B cell (primary cell): ENCODE results near the gene OPA1. TPM values are rescaled to one million over a fixed set of nuclear protein-coding genes. Genes with fewer than 3 reads are reported as not detected.

Experiments used
- ATAC-seq: fragments of 200-7000 bp; cut with Tn5 transposase; one replicate; pipeline ENCODE4 v1.10.0; 2021; ENCODE audit warnings: low read depth, mild to moderate bottlenecking, moderate number of reproducible peaks, moderate library complexity
- CTCF ChIA-PET: fragments of 350-600 bp; sonication (Branson Sonifier 250); formaldehyde crosslinking; loops from one replicate; lab custom pipeline; 2021; ENCODE audit warnings: antibody characterized with exemption, inconsistent platforms; lab: Charles Lee
- POLR2A ChIA-PET: fragments of 350-600 bp; sonication (Branson Sonifier 250); formaldehyde crosslinking; loops from one replicate; lab custom pipeline; 2021; ENCODE audit warnings: antibody characterized with exemption; lab: Charles Lee
- DNase-seq: peaks from one replicate; pipeline ENCODE4 v3.0.0; 2013
- H2AFZ ChIP-seq: 2 replicates; pipeline ENCODE4 v1.6.1; 2012; ENCODE audit warnings: mild to moderate bottlenecking, low read depth, low read length; ENCODE audit not compliant: insufficient read depth, poor library complexity, severe bottlenecking
- H3K27ac ChIP-seq, 2 donors: 1 replicate in 1 of 2; 2 replicates in 1 of 2; pipeline ENCODE4 v1.5.1; 2012 to 2013; ENCODE audit warnings: low read length in 2 of 2, mild to moderate bottlenecking in 2 of 2, moderate library complexity in 1 of 2
- H3K27me3 ChIP-seq, 4 experiments: fragments of 200-600 bp in 1 of 4; sonication (generic) in 1 of 4; replicated peaks in 1 of 4; 1 replicate in 2 of 4; 2 replicates in 2 of 4; pipeline versions ENCODE4 v1.6.1 to v1.7.0; 2013 to 2016; ENCODE audit warnings: low read length in 3 of 4, mild to moderate bottlenecking in 2 of 4, mixed read lengths in 1 of 4, moderate library complexity in 1 of 4; ENCODE audit not compliant: insufficient read depth in 4 of 4, control insufficient read depth in 3 of 4; ENCODE audit errors: control extremely low read depth in 1 of 4
- H3K36me3 ChIP-seq, 2 experiments: replicated peaks in 1 of 2; 1 replicate in 1 of 2; 2 replicates in 1 of 2; pipeline versions ENCODE4 v1.6.1 to v1.7.1; 2013; ENCODE audit warnings: low read length in 1 of 2; ENCODE audit not compliant: insufficient read depth in 2 of 2, control insufficient read depth in 1 of 2; ENCODE audit errors: control extremely low read depth in 1 of 2, extremely low read depth in 1 of 2
- H3K4me1 ChIP-seq, 2 donors: fragments of 200-600 bp in 1 of 2; sonication (generic) in 1 of 2; 1 replicate in 1 of 2; 2 replicates in 1 of 2; pipeline versions ENCODE4 v1.5.1 to v1.6.1; 2013 to 2017; ENCODE audit warnings: low read length in 2 of 2; ENCODE audit not compliant: control insufficient read depth in 2 of 2, insufficient read depth in 2 of 2
- H3K4me2 ChIP-seq: replicated peaks from 2 replicates; pipeline ENCODE3; 2012; ENCODE audit warnings: mild to moderate bottlenecking, low read depth, low read length; ENCODE audit not compliant: poor library complexity, severe bottlenecking
- H3K4me3 ChIP-seq, 5 experiments: fragments of 200-600 bp in 1 of 5; sonication (generic) in 1 of 5; 1 replicate in 3 of 5; 2 replicates in 2 of 5; pipeline versions ENCODE4 v1.5.1 to v1.7.0; 2011 to 2016; ENCODE audit warnings: low read length in 4 of 5, mild to moderate bottlenecking in 4 of 5, low read depth in 2 of 5, control low read depth in 1 of 5, moderate library complexity in 1 of 5; ENCODE audit not compliant: insufficient read depth in 1 of 5; ENCODE audit errors: control extremely low read depth in 1 of 5, extremely low read depth in 1 of 5
- H3K79me2 ChIP-seq: fragments of 200-600 bp; sonication (generic); one replicate; pipeline ENCODE4 v1.6.0; 2016; ENCODE audit warnings: low read length; ENCODE audit not compliant: control insufficient read depth, insufficient read depth
- H3K9ac ChIP-seq: fragments of 200-600 bp; sonication (generic); 2 replicates; pipeline ENCODE4 v1.6.1; 2017; ENCODE audit warnings: mild to moderate bottlenecking, low read length, moderate library complexity
- H3K9me3 ChIP-seq, 3 donors: one replicate each; pipeline versions ENCODE4 v1.6.1 to v1.7.1; 2013; ENCODE audit warnings: low read length in 2 of 3; ENCODE audit not compliant: control insufficient read depth in 2 of 3, insufficient read depth in 1 of 3; ENCODE audit errors: control extremely low read depth in 1 of 3
- H4K20me1 ChIP-seq: 2 replicates; pipeline ENCODE4 v1.6.0; 2012; ENCODE audit warnings: mild to moderate bottlenecking, low read length; ENCODE audit not compliant: insufficient read depth, control insufficient read depth, poor library complexity, severe bottlenecking
- H3K27ac Mint-ChIP-seq: one replicate; pipeline ENCODE4 v1.8.0; 2021; ENCODE audit warnings: mixed read lengths
- H3K27me3 Mint-ChIP-seq: one replicate; pipeline ENCODE4 v1.8.0; 2021; ENCODE audit warnings: mixed read lengths
- H3K4me1 Mint-ChIP-seq: one replicate; pipeline ENCODE4 v1.8.0; 2021; ENCODE audit warnings: mixed read lengths
- H3K4me3 Mint-ChIP-seq: one replicate; pipeline ENCODE4 v1.8.0; 2021; ENCODE audit warnings: mixed read lengths
- H3K9me3 Mint-ChIP-seq: one replicate; pipeline ENCODE4 v1.8.0; 2022; ENCODE audit warnings: mixed read lengths; ENCODE audit not compliant: insufficient read depth
- CTCF ChIP-seq: fragments of 200-600 bp; IDR thresholded peaks from one replicate; pipeline ENCODE4 v1.8.0; 2022; ENCODE audit warnings: antibody characterized with exemption, mild to moderate bottlenecking
- EZH2 ChIP-seq: IDR thresholded peaks from 2 replicates; pipeline ENCODE4 v1.6.1; 2012; ENCODE audit warnings: borderline replicate concordance, low read depth, mild to moderate bottlenecking, moderate library complexity, low read length; ENCODE audit not compliant: insufficient read depth, poor library complexity, severe bottlenecking
- WGBS: methylation state at CpG from one replicate; pipeline ENCODE4 v1.1.5; 2013; ENCODE audit warnings: missing lambda C conversion rate; ENCODE audit not compliant: insufficient coverage; 5-methylcytosine and 5-hydroxymethylcytosine counted together
- intact Hi-C: fragments of 100-400 bp; cut with micrococcal nuclease; formaldehyde crosslinking; loops from one replicate; pipeline ENCODE4 v1.10.0; 2022
- polyA plus RNA-seq: library from polyadenylated mRNA; depleted of rRNA; stranded (reverse); fragments of >200 nt; gene quantifications from 2 replicates; pipeline ENCODE4 v1.2.3, GENCODE V29; 2012
- total RNA-seq, 2 donors: library from RNA; stranded (reverse); fragments of 120-200 nt in 1 of 2; gene quantifications; 1 replicate in 1 of 2; 2 replicates in 1 of 2; pipeline versions ENCODE4 v1.2.3 to v1.2.4, GENCODE V29; 2013 to 2022

OPA1 gene
- total and polyA plus RNA-seq, 2 donors (not counting 1 experiment from before 2014, with no cell fraction given), result 9.1 to 62.8 TPM

- ATAC-seq (no peak), DNase-seq (no peak)
- Histone ChIP-seq H4K20me1 (no peaks in the 10 kb centered on the region), H3K9ac (no peak overlapping the region), H3K27me3 (peaks cover 0 to 2% (median 0%) of the 10 kb centered on the region in 4 experiments), H3K79me2 (no peaks in the 10 kb centered on the region), H3K9me3 (no peaks in the 10 kb centered on the region), H3K4me2 (no peak overlapping the region), H2AFZ (no peak overlapping the region), H3K4me3 (no peak overlapping the region), H3K36me3 (no peaks in the 10 kb centered on the region), H3K4me1 (no peaks in the 10 kb centered on the region), H3K27ac (no peak overlapping the region)
- intact Hi-C loops, result no loop called here
- Mint-ChIP-seq H3K9me3 (no peaks in the 10 kb centered on the region), H3K4me1 (peaks cover 2% of the 10 kb centered on the region), H3K27me3 (no peaks in the 10 kb centered on the region), H3K27ac (no peak overlapping the region), H3K4me3 (no peak overlapping the region)
- ChIA-PET POLR2A (no interaction called here), CTCF (no interaction called here)
- TF ChIP-seq EZH2, result no peak
- no peak for TF ChIP-seq CTCF
These were observed 142.8 kb downstream of the OPA1 start for GRCh38 chr3:193735850-193736249.

GRCh38 chr3:193736616-193737015 lies 143.6 kb downstream of the OPA1 start:
- Mint-ChIP-seq H3K4me3 (no peak overlapping the region), H3K4me1 (peaks cover 2% of the 10 kb centered on the region)

More at GRCh38 chr3:193736616-193737015, 143.6 kb downstream of the OPA1 start:
- no peaks in the 10 kb centered on the region for H3K36me3 ChIP-seq
- no peak overlapping the region for H3K27ac ChIP-seq
- CTCF ChIA-PET, result no interaction called here
- H3K9ac ChIP-seq, result no peak overlapping the region
- no peak overlapping the region for H2AFZ ChIP-seq
- no peaks in the 10 kb centered on the region for H3K79me2 ChIP-seq
- TF ChIP-seq CTCF (no peak), EZH2 (no peak)
- POLR2A ChIA-PET, result no interaction called here
- no peak overlapping the region for H3K4me3 ChIP-seq
- DNase-seq, result no peak
- H3K27me3 ChIP-seq, result peaks cover 0 to 2% (median 0%) of the 10 kb centered on the region in 4 experiments
- WGBS, result 98% methylated on average over 8 of the region's 8 CpGs
- H3K9me3 ChIP-seq, result no peaks in the 10 kb centered on the region
- no peak overlapping the region for H3K4me2 ChIP-seq
- no peak for ATAC-seq
- no peaks in the 10 kb centered on the region for H4K20me1 ChIP-seq
- H3K4me1 ChIP-seq, result no peaks in the 10 kb centered on the region
- H3K9me3 Mint-ChIP-seq, result no peaks in the 10 kb centered on the region
- intact Hi-C loops, result no loop called here
- no peaks in the 10 kb centered on the region for H3K27me3 Mint-ChIP-seq
- H3K27ac Mint-ChIP-seq, result no peak overlapping the region
